ENCODE data around the gene HSH2D.
A peak's percentile ranks its signal among the peaks of the same experiment; 100 is the strongest.
"Not testable (repeated sequence)": the region's sequence is repeated elsewhere in the genome, so short reads cannot be mapped to it uniquely, and the experiment has no call there.

Gene HSH2D

DNA sequence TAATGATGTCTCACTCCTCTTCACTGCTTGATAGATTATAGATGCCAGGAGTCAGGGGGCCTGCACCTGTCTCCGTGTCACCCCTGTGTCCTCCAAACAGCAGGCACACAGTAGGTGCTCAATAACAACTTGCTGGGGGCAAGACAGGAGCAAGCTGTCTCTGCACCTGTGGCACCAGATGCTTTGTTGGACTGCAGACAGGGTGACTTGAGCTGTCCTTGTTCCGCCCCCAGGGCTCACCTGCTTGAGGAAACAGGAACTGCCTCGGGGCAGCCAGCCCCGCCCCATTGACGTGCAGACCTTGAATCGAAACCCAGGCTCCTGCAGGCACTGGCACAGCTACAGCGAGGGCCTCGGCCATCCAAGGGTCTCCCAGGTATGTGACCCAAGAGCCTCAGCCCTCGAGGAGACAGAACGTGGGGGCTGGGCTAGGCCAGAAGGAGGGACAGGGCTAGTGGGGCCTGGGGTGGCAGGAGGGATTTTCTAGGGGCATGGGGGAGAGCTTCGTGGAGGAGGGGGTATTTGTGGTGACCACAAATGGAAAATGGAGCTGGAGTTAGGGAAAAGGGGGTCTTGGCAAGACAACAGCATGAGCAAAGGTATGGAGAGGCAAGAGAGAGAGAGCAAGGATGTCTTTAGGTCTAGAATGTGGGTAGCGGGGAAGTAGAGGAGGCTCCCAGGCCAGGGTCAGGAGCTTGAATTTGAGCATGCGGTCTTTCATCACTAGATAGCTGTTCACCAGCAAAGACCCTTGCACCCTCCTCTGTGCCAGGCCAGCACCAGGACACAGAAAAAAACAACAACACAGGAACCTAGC is at the start of gene HSH2D:
Gene HSH2D (plus strand): TSS at position 287 of the 817 bp plus-strand sequence. CDS start 5,066 bp downstream, outside the sequence.
- Histone ChIP-seq H3K9ac (ENCODE audit: low read depth in 1 of 2, low read length in 2 of 2) (peak within 1 kb of the TSS; percentile 82 to 89), H3K27me3 (ENCODE audit: control insufficient read depth in 2 of 2, insufficient read depth in 2 of 2, low read length in 2 of 2) (no peaks in the 10 kb centered on the region), H3K9me3 (ENCODE audit: control insufficient read depth in 2 of 2, low read length in 2 of 2) (no peaks in the 10 kb centered on the region), H3K36me3 (ENCODE audit: control insufficient read depth in 2 of 2, insufficient read depth in 2 of 2, low read length in 2 of 2) (peaks cover 0 to under 1% of the 10 kb centered on the region in 2 donors), H3K4me3 (ENCODE audit: low read length in 2 of 2) (peak within 1 kb of the TSS; percentile 81 to 82), H3K27ac (ENCODE audit: low read depth in 2 of 2, low read length in 2 of 2) (peak within 1 kb of the TSS; percentile 92 to 94), H3K4me1 (ENCODE audit: control insufficient read depth in 2 of 2, insufficient read depth in 2 of 2, low read length in 2 of 2) (peaks cover 3 to 13% of the 10 kb centered on the region in 2 donors)

GRCh38 chr19:16094360-16095070 is 49.0 kb upstream of the HSH2D start:
- H3K9ac ChIP-seq (ENCODE audit: low read depth in 1 of 2, low read length in 2 of 2), result no peak overlapping the region
- no peak overlapping the region for H3K4me3 ChIP-seq (ENCODE audit: low read length in 2 of 2)
- H3K9me3 ChIP-seq (ENCODE audit: control insufficient read depth in 2 of 2, low read length in 2 of 2), result no peaks in the 10 kb centered on the region
- peaks cover 64 to 74% of the 10 kb centered on the region in 2 donors for H3K36me3 ChIP-seq (ENCODE audit: control insufficient read depth in 2 of 2, insufficient read depth in 2 of 2, low read length in 2 of 2)
- H3K27ac ChIP-seq (ENCODE audit: low read depth in 2 of 2, low read length in 2 of 2), result peak overlapping the region in 1 of 2 donors; percentile 12
- peaks cover 2 to 18% of the 10 kb centered on the region in 2 donors for H3K4me1 ChIP-seq (ENCODE audit: control insufficient read depth in 2 of 2, insufficient read depth in 2 of 2, low read length in 2 of 2)
- no peaks in the 10 kb centered on the region for H3K27me3 ChIP-seq (ENCODE audit: control insufficient read depth in 2 of 2, insufficient read depth in 2 of 2, low read length in 2 of 2)

- peak overlapping the region; percentile 12 to 49 for H3K27ac ChIP-seq (ENCODE audit: low read depth in 2 of 2, low read length in 2 of 2)
- peaks cover 2 to 15% of the 10 kb centered on the region in 2 donors for H3K4me1 ChIP-seq (ENCODE audit: control insufficient read depth in 2 of 2, insufficient read depth in 2 of 2, low read length in 2 of 2)
- no peaks in the 10 kb centered on the region for H3K27me3 ChIP-seq (ENCODE audit: control insufficient read depth in 2 of 2, insufficient read depth in 2 of 2, low read length in 2 of 2)
- no peak overlapping the region for H3K9ac ChIP-seq (ENCODE audit: low read depth in 1 of 2, low read length in 2 of 2)
- H3K36me3 ChIP-seq (ENCODE audit: control insufficient read depth in 2 of 2, insufficient read depth in 2 of 2, low read length in 2 of 2), result peaks cover 68 to 74% of the 10 kb centered on the region in 2 donors
- no peaks in the 10 kb centered on the region for H3K9me3 ChIP-seq (ENCODE audit: control insufficient read depth in 2 of 2, low read length in 2 of 2)
- H3K4me3 ChIP-seq (ENCODE audit: low read length in 2 of 2), result no peak overlapping the region
These were observed 48.4 kb upstream of the HSH2D start for GRCh38 chr19:16095071-16095571.

- Histone ChIP-seq H3K9me3 (ENCODE audit: control insufficient read depth in 2 of 2, low read length in 2 of 2) (no peaks in the 10 kb centered on the region), H3K27me3 (ENCODE audit: control insufficient read depth in 2 of 2, insufficient read depth in 2 of 2, low read length in 2 of 2) (no peaks in the 10 kb centered on the region), H3K27ac (ENCODE audit: low read depth in 2 of 2, low read length in 2 of 2) (peak overlapping the region; percentile 7 to 17), H3K9ac (ENCODE audit: low read depth in 1 of 2, low read length in 2 of 2) (no peak overlapping the region), H3K4me1 (ENCODE audit: control insufficient read depth in 2 of 2, insufficient read depth in 2 of 2, low read length in 2 of 2) (peaks cover 2 to 15% of the 10 kb centered on the region in 2 donors), H3K4me3 (ENCODE audit: low read length in 2 of 2) (no peak overlapping the region), H3K36me3 (ENCODE audit: control insufficient read depth in 2 of 2, insufficient read depth in 2 of 2, low read length in 2 of 2) (peaks cover 63 to 75% of the 10 kb centered on the region in 2 donors)
These were observed 47.1 kb upstream of the HSH2D start for GRCh38 chr19:16096280-16096855.

- H3K4me1 ChIP-seq (ENCODE audit: control insufficient read depth in 2 of 2, insufficient read depth in 2 of 2, low read length in 2 of 2), result peaks cover 2 to 14% of the 10 kb centered on the region in 2 donors
- peaks cover 60 to 76% of the 10 kb centered on the region in 2 donors for H3K36me3 ChIP-seq (ENCODE audit: control insufficient read depth in 2 of 2, insufficient read depth in 2 of 2, low read length in 2 of 2)
- no peaks in the 10 kb centered on the region for H3K27me3 ChIP-seq (ENCODE audit: control insufficient read depth in 2 of 2, insufficient read depth in 2 of 2, low read length in 2 of 2)
- H3K9me3 ChIP-seq (ENCODE audit: control insufficient read depth in 2 of 2, low read length in 2 of 2), result no peaks in the 10 kb centered on the region
- H3K27ac ChIP-seq (ENCODE audit: low read depth in 2 of 2, low read length in 2 of 2), result peak overlapping the region; percentile 19 to 67
- H3K4me3 ChIP-seq (ENCODE audit: low read length in 2 of 2), result no peak overlapping the region
- H3K9ac ChIP-seq (ENCODE audit: low read depth in 1 of 2, low read length in 2 of 2), result no peak overlapping the region
These were observed 45.1 kb upstream of the HSH2D start for GRCh38 chr19:16098416-16098768.

- H3K4me3 ChIP-seq (ENCODE audit: low read length in 2 of 2), result no peak overlapping the region
- H3K9me3 ChIP-seq (ENCODE audit: control insufficient read depth in 2 of 2, low read length in 2 of 2), result no peaks in the 10 kb centered on the region
- H3K27ac ChIP-seq (ENCODE audit: low read depth in 2 of 2, low read length in 2 of 2), result no peak overlapping the region
- no peak overlapping the region for H3K9ac ChIP-seq (ENCODE audit: low read depth in 1 of 2, low read length in 2 of 2)
- H3K36me3 ChIP-seq (ENCODE audit: control insufficient read depth in 2 of 2, insufficient read depth in 2 of 2, low read length in 2 of 2), result peaks cover 59 to 76% of the 10 kb centered on the region in 2 donors
- peaks cover 2 to 10% of the 10 kb centered on the region in 2 donors for H3K4me1 ChIP-seq (ENCODE audit: control insufficient read depth in 2 of 2, insufficient read depth in 2 of 2, low read length in 2 of 2)
- no peaks in the 10 kb centered on the region for H3K27me3 ChIP-seq (ENCODE audit: control insufficient read depth in 2 of 2, insufficient read depth in 2 of 2, low read length in 2 of 2)
These were observed 44.7 kb upstream of the HSH2D start for GRCh38 chr19:16098821-16099220.

DNA sequence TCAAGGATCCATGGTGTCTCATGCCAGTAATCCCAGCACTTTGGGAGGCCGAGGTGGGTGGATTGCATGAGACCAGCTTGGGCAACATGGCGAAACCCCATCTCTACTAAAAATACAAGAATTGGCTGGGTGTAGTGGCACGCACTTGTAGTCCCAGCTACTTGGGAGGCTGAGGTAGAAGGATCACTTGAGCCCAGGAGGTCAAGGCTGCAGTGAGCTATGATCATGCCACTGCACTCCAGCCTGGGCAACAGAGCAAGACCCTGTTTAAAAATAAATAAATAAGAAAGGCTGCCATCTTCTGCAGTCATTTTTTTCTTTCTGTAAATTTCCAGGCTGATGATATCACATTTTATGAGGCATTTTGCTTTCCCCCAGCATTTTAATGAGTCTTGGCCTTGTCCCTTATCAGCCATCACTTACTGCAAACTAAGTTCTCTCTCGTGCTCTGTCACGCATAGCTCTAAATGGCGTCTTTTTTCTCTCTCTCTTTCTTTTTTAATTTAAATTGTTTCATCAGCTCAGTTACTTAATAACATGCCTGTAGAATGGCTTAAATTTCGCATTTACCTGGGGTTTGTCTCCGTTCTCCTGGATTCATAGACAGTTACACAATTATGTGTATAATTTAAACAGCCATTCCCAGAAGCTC is 44.0 kb upstream of the HSH2D start:
- H3K9me3 ChIP-seq (ENCODE audit: control insufficient read depth in 2 of 2, low read length in 2 of 2); H3K9ac ChIP-seq (ENCODE audit: low read depth in 1 of 2, low read length in 2 of 2); H3K4me3 ChIP-seq (ENCODE audit: low read length in 2 of 2); H3K27me3 ChIP-seq (ENCODE audit: control insufficient read depth in 2 of 2, insufficient read depth in 2 of 2, low read length in 2 of 2); H3K27ac ChIP-seq (ENCODE audit: low read depth in 2 of 2, low read length in 2 of 2): not testable (repeated sequence)
- peaks cover 2 to 10% of the 10 kb centered on the region in 2 donors for H3K4me1 ChIP-seq (ENCODE audit: control insufficient read depth in 2 of 2, insufficient read depth in 2 of 2, low read length in 2 of 2)
- peaks cover 58 to 72% of the 10 kb centered on the region in 2 donors for H3K36me3 ChIP-seq (ENCODE audit: control insufficient read depth in 2 of 2, insufficient read depth in 2 of 2, low read length in 2 of 2)

DNA sequence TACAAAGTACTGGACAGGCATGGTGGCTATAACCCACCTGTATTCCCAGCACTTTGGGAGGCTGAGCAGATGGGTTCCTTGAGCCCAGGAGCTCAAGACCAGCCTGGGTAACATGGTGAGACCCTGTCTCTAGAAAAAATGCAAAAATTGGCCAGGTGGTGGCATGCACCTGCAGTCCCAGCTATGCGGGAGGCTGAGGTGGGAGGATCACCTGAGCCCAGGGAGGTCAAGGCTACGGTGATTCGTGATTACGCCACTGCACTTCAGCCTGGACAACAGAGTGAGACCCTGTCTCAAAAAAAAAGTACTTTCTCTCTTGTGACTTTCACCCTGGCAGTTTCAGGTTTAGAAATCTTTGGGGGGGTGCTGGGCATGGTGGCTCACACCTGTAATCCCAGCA is 43.0 kb upstream of the HSH2D start:
- Histone ChIP-seq H3K4me3 (ENCODE audit: low read length in 2 of 2) (no peak overlapping the region), H3K9ac (ENCODE audit: low read depth in 1 of 2, low read length in 2 of 2) (no peak overlapping the region), H3K9me3 (ENCODE audit: control insufficient read depth in 2 of 2, low read length in 2 of 2) (no peaks in the 10 kb centered on the region), H3K27me3 (ENCODE audit: control insufficient read depth in 2 of 2, insufficient read depth in 2 of 2, low read length in 2 of 2) (no peaks in the 10 kb centered on the region), H3K27ac (ENCODE audit: low read depth in 2 of 2, low read length in 2 of 2) (no peak overlapping the region), H3K4me1 (ENCODE audit: control insufficient read depth in 2 of 2, insufficient read depth in 2 of 2, low read length in 2 of 2) (peaks cover 2 to 10% of the 10 kb centered on the region in 2 donors), H3K36me3 (ENCODE audit: control insufficient read depth in 2 of 2, insufficient read depth in 2 of 2, low read length in 2 of 2) (peaks cover 48 to 61% of the 10 kb centered on the region in 2 donors)

- H3K36me3 ChIP-seq (ENCODE audit: control insufficient read depth in 2 of 2, insufficient read depth in 2 of 2, low read length in 2 of 2), result peaks cover 26 to 39% of the 10 kb centered on the region in 2 donors
- H3K4me3 ChIP-seq (ENCODE audit: low read length in 2 of 2), result no peak overlapping the region
- H3K9me3 ChIP-seq (ENCODE audit: control insufficient read depth in 2 of 2, low read length in 2 of 2), result no peaks in the 10 kb centered on the region
- H3K9ac ChIP-seq (ENCODE audit: low read depth in 1 of 2, low read length in 2 of 2), result no peak overlapping the region
- H3K27me3 ChIP-seq (ENCODE audit: control insufficient read depth in 2 of 2, insufficient read depth in 2 of 2, low read length in 2 of 2), result no peaks in the 10 kb centered on the region
- H3K4me1 ChIP-seq (ENCODE audit: control insufficient read depth in 2 of 2, insufficient read depth in 2 of 2, low read length in 2 of 2), result peaks cover 0 to 6% of the 10 kb centered on the region in 2 donors
- H3K27ac ChIP-seq (ENCODE audit: low read depth in 2 of 2, low read length in 2 of 2), result no peak overlapping the region
These were observed 38.8 kb upstream of the HSH2D start for GRCh38 chr19:16104722-16105121.
